A549 treated with CpdA at 1 μM for 4 hours (cell line): ENCODE results near the gene PTPRCAP. TPM values are rescaled to one million over a fixed set of nuclear protein-coding genes. Genes with fewer than 3 reads are reported as not detected.

Source experiments
- total RNA-seq: library from RNA; stranded (reverse); fragments of 200-300 nt; extraction: Qiagen RNA extraction; gene quantifications from 5 replicates; pipeline ENCODE4 v1.2.3, GENCODE V29; 2022; ENCODE audit warnings: low read depth

PTPRCAP gene
- 0.20 to 0.50 TPM (median 0.36 TPM) in 4 of 5 replicates, not detected in the other for total RNA-seq

DNA sequence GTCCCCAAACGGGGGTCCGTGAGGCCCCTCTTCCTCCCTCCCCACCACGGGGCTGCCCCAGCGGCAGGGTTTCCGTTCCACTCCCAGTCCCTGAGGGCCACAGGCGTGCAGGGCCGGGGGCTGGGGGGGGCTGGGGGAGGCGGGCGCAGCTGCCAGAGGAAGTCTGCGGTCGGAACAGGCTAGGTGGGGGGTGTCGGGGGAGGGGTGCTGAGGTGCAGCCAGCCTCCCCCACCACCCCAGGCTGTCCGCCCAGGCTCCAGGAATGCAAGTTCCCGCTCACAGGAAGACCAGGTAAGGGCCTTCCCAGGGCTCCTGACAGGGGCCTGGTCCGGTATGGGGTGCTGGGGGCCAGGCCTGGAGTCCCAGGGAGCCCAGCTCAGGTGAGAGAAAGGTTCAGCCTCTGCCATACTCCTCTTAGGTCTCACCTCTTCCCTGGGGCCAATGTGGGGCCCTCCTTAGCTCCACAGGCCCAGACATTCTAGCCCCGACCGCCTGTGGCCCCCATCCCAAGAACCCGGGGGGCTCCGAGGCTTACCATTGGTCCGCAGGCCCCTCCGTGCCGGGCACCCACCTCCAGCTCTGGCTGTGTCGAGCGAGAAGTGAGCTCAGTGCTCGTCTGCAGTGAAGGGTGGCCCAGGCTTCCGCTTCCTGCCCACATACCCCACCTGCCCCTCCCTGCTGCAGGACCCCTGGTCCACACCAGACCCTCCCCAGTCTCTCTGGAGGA, at the start of gene PTPRCAP:
TSS of gene PTPRCAP (minus strand) at position 601 of the 727 bp plus-strand sequence. CDS start at position 538, 63 bp downstream.

DNA sequence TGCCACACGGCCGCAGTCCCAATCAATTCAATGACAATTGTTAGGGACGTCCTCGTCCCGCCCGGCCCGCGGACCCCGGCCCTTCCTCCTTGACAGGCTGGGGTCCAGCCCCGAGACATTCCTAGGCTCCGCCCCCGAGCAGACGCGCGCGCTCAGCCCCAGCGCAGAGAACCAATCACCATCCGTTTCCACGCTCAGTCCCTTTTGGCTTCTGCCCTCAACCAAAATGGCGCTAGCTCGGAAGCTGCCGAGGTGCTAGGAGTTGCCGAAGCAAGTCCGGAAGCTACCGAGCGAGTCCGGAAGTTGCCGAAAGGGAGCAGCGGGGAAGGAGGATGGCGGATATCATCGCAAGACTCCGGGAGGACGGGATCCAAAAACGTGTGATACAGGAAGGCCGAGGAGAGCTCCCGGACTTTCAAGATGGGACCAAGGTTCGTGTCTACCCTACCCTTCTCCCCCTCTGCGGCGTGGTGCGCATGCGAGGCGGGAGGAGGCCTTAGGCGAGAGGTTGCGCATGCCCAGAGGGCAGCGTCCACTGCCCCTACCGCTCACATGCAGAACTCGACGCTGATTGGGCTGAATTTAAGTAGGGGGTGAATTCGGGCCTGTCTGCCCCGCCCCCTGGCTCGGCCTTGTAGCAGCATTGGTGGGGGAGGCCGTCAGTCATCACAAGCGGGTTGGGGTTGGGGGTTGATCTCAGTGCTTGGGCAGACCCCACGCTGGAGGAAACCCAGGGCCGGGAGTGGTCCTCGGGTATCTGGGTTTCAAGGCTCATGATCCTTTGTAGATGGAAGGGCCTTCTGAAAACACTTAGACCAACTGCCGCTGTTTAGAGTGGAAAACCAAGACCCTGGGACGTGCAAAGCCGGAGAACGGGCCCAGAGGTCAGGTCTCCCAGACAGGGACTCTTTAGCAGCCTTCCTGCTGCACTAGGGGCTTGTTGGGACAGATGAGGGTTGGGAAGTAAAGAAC, 45.6 kb upstream of the PTPRCAP start, which contains the start of gene AIP:
TSS of gene AIP (plus strand) at position 200 of the 972 bp plus-strand sequence. CDS start at position 333, 133 bp downstream.

GRCh38 chr11:67468759-67469507, 31.5 kb upstream of the PTPRCAP start, which contains the start of gene TMEM134:
TSS of gene TMEM134 (minus strand) at chr11:67469251. CDS start at chr11:67469192, 59 bp downstream.

GRCh38 chr11:67455054-67455453, 17.6 kb upstream of the PTPRCAP start, which contains the start of gene CABP4:
TSS of gene CABP4 (plus strand) at chr11:67455354. CDS start at chr11:67455424, 70 bp downstream.

GRCh38 chr11:67452141-67452952, 14.9 kb upstream of the PTPRCAP start, which contains the start of gene GPR152:
TSS of gene GPR152 (minus strand) at chr11:67452729. CDS start at chr11:67452724, 5 bp downstream.

DNA sequence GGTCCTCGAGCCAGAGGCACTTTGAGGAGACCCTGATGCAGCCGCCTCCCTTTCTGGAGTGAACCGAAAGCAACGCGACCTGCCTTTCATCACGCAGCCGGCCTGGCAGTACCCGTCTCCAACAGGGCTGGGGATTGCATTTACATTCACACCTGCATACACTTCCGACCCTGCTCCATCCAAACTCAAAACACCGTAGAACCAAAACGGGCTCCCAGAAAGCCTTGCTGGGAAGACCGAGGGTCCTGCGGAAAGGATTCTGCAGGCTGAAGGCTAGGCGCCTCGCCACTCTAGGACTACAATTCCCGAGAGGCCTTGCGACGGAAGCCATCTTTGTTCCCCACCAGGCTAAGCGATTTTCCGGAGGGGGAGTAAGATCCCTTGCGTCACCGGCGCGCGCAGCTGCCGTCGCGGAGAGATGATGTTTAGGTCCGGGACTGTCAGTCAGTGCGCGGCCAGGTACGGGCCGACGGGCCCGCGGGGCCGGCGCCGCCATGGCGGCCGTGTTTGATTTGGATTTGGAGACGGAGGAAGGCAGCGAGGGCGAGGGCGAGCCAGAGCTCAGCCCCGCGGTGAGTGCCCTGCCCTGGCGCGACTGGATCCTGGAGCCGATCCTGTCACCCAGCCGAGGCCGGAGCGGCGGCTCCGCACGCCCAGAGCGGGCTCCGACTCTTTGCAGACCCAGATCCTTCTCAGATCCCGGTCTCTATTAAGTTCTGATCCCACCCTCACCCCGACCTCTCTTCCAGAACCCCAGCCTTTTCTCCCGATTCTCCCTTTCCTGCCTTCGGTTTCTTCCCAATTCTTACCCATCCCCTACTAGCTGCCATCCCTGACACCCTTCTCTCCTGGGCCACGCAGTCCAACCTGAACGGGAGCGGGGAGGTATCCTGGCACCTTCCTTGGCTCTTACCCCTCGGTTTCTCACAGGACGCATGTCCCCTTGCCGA, 9.2 kb downstream of the PTPRCAP start, which contains the start of gene RPS6KB2:
TSS of gene RPS6KB2 (plus strand) at position 443 of the 950 bp plus-strand sequence. CDS start at position 495, 52 bp downstream.

GRCh38 chr11:67415501-67416304, 21.8 kb downstream of the PTPRCAP start, which contains the start of gene CARNS1:
TSS of gene CARNS1 (plus strand) at chr11:67415678. CDS start at chr11:67416200, 522 bp downstream.

GRCh38 chr11:67401495-67402191, 35.8 kb downstream of the PTPRCAP start, which contains the start of gene PPP1CA:
TSS of gene PPP1CA (minus strand) at chr11:67401858. CDS start at chr11:67401782, 76 bp downstream.

GRCh38 chr11:67391304-67392182, 45.9 kb downstream of the PTPRCAP start, which contains the start of gene RAD9A:
TSS of gene RAD9A (plus strand) at chr11:67391986. CDS start at chr11:67392045, 59 bp downstream.

Other genes starting within 250 kb of the PTPRCAP start
- 25.9 to 40.4 TPM (median 37.5 TPM) in 5 replicates for gene GRK2, start 171.2 kb downstream of the PTPRCAP start, total RNA-seq
- gene ANKRD13D, start 148.4 kb downstream of the PTPRCAP start, total RNA-seq, result 20.0 to 29.6 TPM (median 25.1 TPM) in 5 replicates
- 16.1 to 33.6 TPM (median 21.4 TPM) in 5 replicates for gene SSH3, start 134.2 kb downstream of the PTPRCAP start, total RNA-seq
- 201 to 271 TPM (median 246 TPM) in 5 replicates for gene POLD4, start 84.1 kb downstream of the PTPRCAP start, total RNA-seq
- gene CLCF1, start 64.1 kb downstream of the PTPRCAP start, total RNA-seq, result 43.7 to 49.7 TPM (median 44.6 TPM) in 5 replicates
- 24.4 to 39.1 TPM (median 35.9 TPM) in 5 replicates for gene RAD9A, start 45.7 kb downstream of the PTPRCAP start, total RNA-seq
- 272 to 298 TPM (median 294 TPM) in 5 replicates for gene PPP1CA, start 35.8 kb downstream of the PTPRCAP start, total RNA-seq
- gene TBC1D10C, start 33.6 kb downstream of the PTPRCAP start, total RNA-seq, result 0.07 to 0.22 TPM in 2 of 5 replicates, not detected in the others
- 0.12 to 0.24 TPM (median 0.16 TPM) in 5 replicates for gene CARNS1, start 22.0 kb downstream of the PTPRCAP start, total RNA-seq
- gene RPS6KB2, start 9.2 kb downstream of the PTPRCAP start, total RNA-seq, result 38.4 to 52.4 TPM (median 50.5 TPM) in 5 replicates
- gene CORO1B, start 5.8 kb upstream of the PTPRCAP start, total RNA-seq, result 47.7 to 60.2 TPM (median 56.9 TPM) in 5 replicates
- not detected in 5 replicates for gene GPR152, start 15.0 kb upstream of the PTPRCAP start, total RNA-seq
- not detected in 5 replicates for gene CABP4, start 17.7 kb upstream of the PTPRCAP start, total RNA-seq
- gene TMEM134, start 31.6 kb upstream of the PTPRCAP start, total RNA-seq, result 42.5 to 61.2 TPM (median 52.1 TPM) in 5 replicates
- gene AIP, start 45.3 kb upstream of the PTPRCAP start, total RNA-seq, result 44.1 to 54.3 TPM (median 48.7 TPM) in 5 replicates
- 41.1 to 63.5 TPM (median 53.4 TPM) in 5 replicates for gene PITPNM1, start 67.7 kb upstream of the PTPRCAP start, total RNA-seq
- gene CDK2AP2, start 70.5 kb upstream of the PTPRCAP start, total RNA-seq, result 70.1 to 119 TPM (median 105 TPM) in 5 replicates
- not detected in 5 replicates for gene CABP2, start 85.8 kb upstream of the PTPRCAP start, total RNA-seq
- gene GSTP1, start 146.1 kb upstream of the PTPRCAP start, total RNA-seq, result 1,398 to 1,764 TPM (median 1,658 TPM) in 5 replicates
- 138 to 149 TPM (median 148 TPM) in 5 replicates for gene NDUFV1, start 169.3 kb upstream of the PTPRCAP start, total RNA-seq
- 6.3 to 14.4 TPM (median 12.4 TPM) in 5 replicates for gene NUDT8, start 192.3 kb upstream of the PTPRCAP start, total RNA-seq
- gene TBX10, start 202.1 kb upstream of the PTPRCAP start, total RNA-seq, result not detected in 5 replicates
- gene ACY3, start 213.0 kb upstream of the PTPRCAP start, total RNA-seq, result 1.3 to 2.1 TPM (median 1.3 TPM) in 5 replicates
- not detected in 5 replicates for gene ALDH3B2, start 236.9 kb upstream of the PTPRCAP start, total RNA-seq